ENCODE data around the gene GLI3.

- TF ChIP-seq CTCF (IDR thresholded peaks at IDR 0.05 in 8 of 11, conservative IDR thresholded peaks at IDR 0.05 in 3 of 11) (no peak), POLR2A (IDR thresholded peaks at IDR 0.05) (no peak), POLR2AphosphoS5 (IDR thresholded peaks at IDR 0.05) (no peak)
These were observed 81.3 kb downstream of the GLI3 start for GRCh38 chr7:42155584-42156290.

All from spleen (tissue), 7 donors.